CD14-positive monocyte (primary cell): ENCODE measurements around the gene ZGLP1. TPM values are rescaled to one million over a fixed set of nuclear protein-coding genes. Genes with fewer than 3 reads are reported as not detected.

Experiments
- DNase-seq, 3 donors: peaks; one replicate each; pipeline ENCODE4 v3.0.0-alpha.2; 2011 to 2022
- H2AFZ ChIP-seq: 2 replicates; pipeline ENCODE4 v1.6.0; 2012; ENCODE audit warnings: mild to moderate bottlenecking, low read depth, low read length, inconsistent platforms; ENCODE audit not compliant: insufficient read depth, poor library complexity, severe bottlenecking
- H3K27ac ChIP-seq, 2 donors: 1 replicate in 1 of 2; 2 replicates in 1 of 2; pipeline ENCODE4 v1.5.1; 2012 to 2013; ENCODE audit warnings: low read length in 2 of 2, control low read depth in 1 of 2, inconsistent platforms in 1 of 2, low read depth in 1 of 2, mild to moderate bottlenecking in 1 of 2
- H3K27me3 ChIP-seq, 2 donors: one replicate each; pipeline versions ENCODE4 v1.6.0 to v1.6.1; 2011 to 2013; ENCODE audit warnings: low read length in 2 of 2; ENCODE audit not compliant: control insufficient read depth in 2 of 2, insufficient read depth in 2 of 2
- H3K36me3 ChIP-seq, 2 donors: replicated peaks in 1 of 2; 1 replicate in 1 of 2; 2 replicates in 1 of 2; pipeline versions ENCODE4 v1.5.1 to v1.6.1; 2012 to 2013; ENCODE audit warnings: low read length in 2 of 2, control low read depth in 1 of 2, inconsistent platforms in 1 of 2, mild to moderate bottlenecking in 1 of 2; ENCODE audit not compliant: insufficient read depth in 2 of 2, control insufficient read depth in 1 of 2
- H3K4me1 ChIP-seq, 2 donors: 1 replicate in 1 of 2; 2 replicates in 1 of 2; pipeline versions ENCODE4 v1.5.1 to v1.6.1; 2012 to 2013; ENCODE audit warnings: low read length in 2 of 2, control low read depth in 1 of 2, inconsistent platforms in 1 of 2, mild to moderate bottlenecking in 1 of 2, moderate library complexity in 1 of 2; ENCODE audit not compliant: insufficient read depth in 2 of 2, control insufficient read depth in 1 of 2
- H3K4me2 ChIP-seq: replicated peaks from 2 replicates; pipeline ENCODE3; 2012; ENCODE audit warnings: low read length, moderate library complexity, mild to moderate bottlenecking; ENCODE audit not compliant: poor library complexity, severe bottlenecking; ENCODE audit errors: extremely low read depth
- H3K4me3 ChIP-seq, 3 experiments: fragments of 200-600 bp in 1 of 3; sonication (generic) in 1 of 3; replicated peaks in 1 of 3; 1 replicate in 2 of 3; 2 replicates in 1 of 3; pipeline ENCODE4 v1.5.1; 2011 to 2013; ENCODE audit warnings: low read length in 3 of 3, mild to moderate bottlenecking in 3 of 3, control low read depth in 2 of 3, low read depth in 2 of 3, inconsistent platforms in 1 of 3, moderate library complexity in 1 of 3
- H3K79me2 ChIP-seq: 2 replicates; pipeline ENCODE4 v1.6.0; 2012; ENCODE audit warnings: mild to moderate bottlenecking, control low read depth, inconsistent platforms, low read length, moderate library complexity; ENCODE audit not compliant: insufficient read depth
- H3K9ac ChIP-seq: 2 replicates; pipeline ENCODE4 v1.6.0; 2017; ENCODE audit warnings: low read length, mild to moderate bottlenecking; ENCODE audit not compliant: insufficient read depth, poor library complexity, severe bottlenecking
- H3K9me3 ChIP-seq, 2 donors: replicated peaks in 1 of 2; 1 replicate in 1 of 2; 2 replicates in 1 of 2; pipeline versions ENCODE4 v1.5.1 to v1.6.1; 2012 to 2013; ENCODE audit warnings: low read length in 2 of 2, control low read depth in 1 of 2; ENCODE audit not compliant: control insufficient read depth in 1 of 2, insufficient read depth in 1 of 2
- H4K20me1 ChIP-seq: 2 replicates; pipeline ENCODE4 v1.6.0; 2012; ENCODE audit warnings: mild to moderate bottlenecking, low read length, control low read depth, moderate library complexity; ENCODE audit not compliant: insufficient read depth
- H3K27ac Mint-ChIP-seq, 7 donors: one replicate each; pipeline ENCODE4 v1.8.0; 2020; ENCODE audit warnings: mild to moderate bottlenecking in 7 of 7, mixed read lengths in 7 of 7, moderate library complexity in 6 of 7, inconsistent platforms in 2 of 7
- H3K27me3 Mint-ChIP-seq, 3 donors: one replicate each; pipeline ENCODE4 v1.8.0; 2021 to 2022; ENCODE audit warnings: low read depth in 3 of 3, mild to moderate bottlenecking in 3 of 3, mixed read lengths in 3 of 3, moderate library complexity in 3 of 3, inconsistent platforms in 1 of 3
- H3K36me3 Mint-ChIP-seq, 2 donors: one replicate each; pipeline ENCODE4 v1.8.0; 2020; ENCODE audit warnings: mixed read lengths in 2 of 2, inconsistent platforms in 1 of 2, mild to moderate bottlenecking in 1 of 2
- H3K4me1 Mint-ChIP-seq: one replicate; pipeline ENCODE4 v1.8.0; 2020; ENCODE audit warnings: mild to moderate bottlenecking, mixed read lengths
- H3K4me3 Mint-ChIP-seq, 2 donors: one replicate each; pipeline ENCODE4 v1.8.0; 2020; ENCODE audit warnings: mild to moderate bottlenecking in 2 of 2, mixed read lengths in 2 of 2, moderate library complexity in 1 of 2
- H3K9me3 Mint-ChIP-seq, 7 donors: one replicate each; pipeline ENCODE4 v1.8.0; 2020 to 2022; ENCODE audit warnings: mixed read lengths in 7 of 7, mild to moderate bottlenecking in 6 of 7, moderate library complexity in 6 of 7, inconsistent platforms in 2 of 7
- WGBS: methylation state at CpG from one replicate; pipeline ENCODE4 v1.1.5; 2013; ENCODE audit warnings: missing lambda C conversion rate; ENCODE audit not compliant: insufficient coverage; 5-methylcytosine and 5-hydroxymethylcytosine counted together
- intact Hi-C, 2 donors: fragments of 100-400 bp; cut with micrococcal nuclease; formaldehyde crosslinking; loops; one replicate each; pipeline versions ENCODE4 v1.15.0 to v1.15.1; 2023
- polyA plus RNA-seq, 3 donors: library from polyadenylated mRNA; depleted of rRNA in 1 of 3; unstranded in 2 of 3; stranded (reverse) in 1 of 3; fragments of 300-500 nt in 2 of 3; fragments of >200 nt in 1 of 3; fragmentation: Illumina TruSeq in 2 of 3; gene quantifications; 1 replicate in 2 of 3; 2 replicates in 1 of 3; pipeline ENCODE4 v1.2.3, GENCODE V29; 2012 to 2021
- TF ChIP-seq, protein P1 (sequence below): fragments of 200-600 bp; IDR thresholded peaks from one replicate; pipeline ENCODE4 v1.8.0; 2022; ENCODE audit warnings: antibody characterized with exemption, mild to moderate bottlenecking

Gene ZGLP1
- polyA plus RNA-seq, 3 donors, result 3.5 to 11.7 (median 9.4) TPM

DNA sequence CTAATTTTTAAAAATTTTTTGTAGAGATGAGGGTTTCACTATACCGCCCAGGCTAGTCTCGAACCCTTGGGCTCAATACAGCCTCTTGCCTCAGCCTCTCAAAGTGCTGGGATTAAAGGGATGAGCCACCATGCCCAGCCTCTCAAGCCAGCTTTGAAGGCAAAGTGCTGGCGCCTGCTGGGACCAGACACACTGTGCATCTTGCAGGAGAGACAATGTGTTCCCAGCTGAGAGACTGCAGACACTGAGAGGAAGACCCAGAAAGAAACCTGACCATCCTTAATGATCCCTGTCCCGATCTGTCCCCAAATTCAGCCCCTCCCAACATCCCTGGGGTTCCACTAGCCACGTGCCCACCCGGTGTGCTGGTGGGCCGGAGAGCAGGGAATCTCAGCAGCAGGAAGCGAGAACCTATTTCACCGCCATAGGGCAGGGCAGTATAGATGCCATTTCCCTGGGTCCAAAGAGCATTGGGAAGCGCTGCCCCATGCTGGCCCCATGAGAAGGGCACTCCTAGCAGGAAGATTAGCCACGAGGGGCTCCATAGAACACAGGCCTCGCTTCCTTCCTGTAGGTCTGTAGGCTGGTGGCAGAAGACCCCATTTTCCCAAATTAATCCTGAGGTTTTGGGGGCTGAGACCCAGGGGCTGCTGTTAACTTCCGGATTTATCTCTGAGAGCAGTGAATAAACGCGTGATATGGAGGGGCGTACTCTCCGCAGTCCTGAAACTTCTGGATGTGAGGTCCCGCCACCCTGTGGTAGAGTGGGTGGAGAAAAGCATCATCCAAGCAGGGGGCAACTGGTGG lies 22.7 kb upstream of the ZGLP1 start:
- intact Hi-C loops, result loop anchor here (2.0 to 5.0 kb wide), 4 partner anchors 14 to 60 kb away; partner anchors contain the start of gene ICAM1 (in 2 of the 2)
- peaks cover 46 to 64% of the 10 kb centered on the region in 2 donors for H3K36me3 Mint-ChIP-seq

GRCh38 chr19:10329555-10329954 lies 19.9 kb upstream of the ZGLP1 start:
- H3K79me2 ChIP-seq, result peaks cover 76% of the 10 kb centered on the region
- Mint-ChIP-seq H3K9me3 (no peaks in the 10 kb centered on the region), H3K27ac (no peak overlapping the region), H3K27me3 (peaks cover 0 to 1% (median 0%) of the 10 kb centered on the region in 3 donors), H3K36me3 (peaks cover 48 to 68% of the 10 kb centered on the region in 2 donors), H3K4me3 (no peak overlapping the region), H3K4me1 (peaks cover 21% of the 10 kb centered on the region)
- 94% methylated on average over 13 of the region's 13 CpGs for WGBS
- H3K4me1 ChIP-seq, result peaks cover 21 to 25% of the 10 kb centered on the region in 2 donors
- no peaks in the 10 kb centered on the region for H3K27me3 ChIP-seq
- no peaks in the 10 kb centered on the region for H3K9me3 ChIP-seq
- intact Hi-C loops, result no loop called here
- peaks cover 63 to 67% of the 10 kb centered on the region in 2 donors for H3K36me3 ChIP-seq
- H3K9ac ChIP-seq, result no peak overlapping the region
- TF ChIP-seq, protein P1, sequence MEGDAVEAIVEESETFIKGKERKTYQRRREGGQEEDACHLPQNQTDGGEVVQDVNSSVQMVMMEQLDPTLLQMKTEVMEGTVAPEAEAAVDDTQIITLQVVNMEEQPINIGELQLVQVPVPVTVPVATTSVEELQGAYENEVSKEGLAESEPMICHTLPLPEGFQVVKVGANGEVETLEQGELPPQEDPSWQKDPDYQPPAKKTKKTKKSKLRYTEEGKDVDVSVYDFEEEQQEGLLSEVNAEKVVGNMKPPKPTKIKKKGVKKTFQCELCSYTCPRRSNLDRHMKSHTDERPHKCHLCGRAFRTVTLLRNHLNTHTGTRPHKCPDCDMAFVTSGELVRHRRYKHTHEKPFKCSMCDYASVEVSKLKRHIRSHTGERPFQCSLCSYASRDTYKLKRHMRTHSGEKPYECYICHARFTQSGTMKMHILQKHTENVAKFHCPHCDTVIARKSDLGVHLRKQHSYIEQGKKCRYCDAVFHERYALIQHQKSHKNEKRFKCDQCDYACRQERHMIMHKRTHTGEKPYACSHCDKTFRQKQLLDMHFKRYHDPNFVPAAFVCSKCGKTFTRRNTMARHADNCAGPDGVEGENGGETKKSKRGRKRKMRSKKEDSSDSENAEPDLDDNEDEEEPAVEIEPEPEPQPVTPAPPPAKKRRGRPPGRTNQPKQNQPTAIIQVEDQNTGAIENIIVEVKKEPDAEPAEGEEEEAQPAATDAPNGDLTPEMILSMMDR, result no peak
- peaks cover 61% of the 10 kb centered on the region for H4K20me1 ChIP-seq
- H3K4me3 ChIP-seq, result no peak overlapping the region
- DNase-seq, result no peak
- no peak overlapping the region for H3K4me2 ChIP-seq
- H2AFZ ChIP-seq, result no peak overlapping the region
- no peak overlapping the region for H3K27ac ChIP-seq

More for the DNA sequence above, 22.7 kb upstream of the ZGLP1 start:
- peaks cover 0 to 1% (median 0%) of the 10 kb centered on the region in 3 donors for H3K27me3 Mint-ChIP-seq
- peak overlapping the region; percentile 95 for H3K4me2 ChIP-seq
- H3K9me3 Mint-ChIP-seq, result no peaks in the 10 kb centered on the region
- 51% methylated on average over 12 of the region's 18 CpGs for WGBS
- DNase-seq, result no peak
- H3K27ac Mint-ChIP-seq, result peak overlapping the region; percentile 93 to 98 (median 96)
- H3K9me3 ChIP-seq, result no peaks in the 10 kb centered on the region
- TF ChIP-seq, protein P1, result no peak
- H3K4me3 ChIP-seq, result peak overlapping the region; percentile 76 to 96 (median 87)
- peaks cover 32% of the 10 kb centered on the region for H3K4me1 Mint-ChIP-seq
- peaks cover 52 to 60% of the 10 kb centered on the region in 2 donors for H3K36me3 ChIP-seq
- H3K27ac ChIP-seq, result peak overlapping the region; percentile 74 to 85
- peaks cover 55% of the 10 kb centered on the region for H4K20me1 ChIP-seq
- peaks cover 95% of the 10 kb centered on the region for H3K79me2 ChIP-seq
- H3K4me3 Mint-ChIP-seq, result peak overlapping the region; percentile 94
- H3K9ac ChIP-seq, result peak overlapping the region; percentile 83
- no peaks in the 10 kb centered on the region for H3K27me3 ChIP-seq
- peaks cover 25 to 38% of the 10 kb centered on the region in 2 donors for H3K4me1 ChIP-seq
- H2AFZ ChIP-seq, result peak overlapping the region; percentile 70
